Measurements from ENCODE around the gene CDK5. TPM values are rescaled to one million over a fixed set of nuclear protein-coding genes. Genes with fewer than 3 reads are reported as not detected.

Gene CDK5
- total and polyA plus RNA-seq, 2 donors (not counting 1 experiment from before 2014, with no cell fraction given), result 8.2 to 8.4 TPM

- POLR2A ChIA-PET, result interaction anchor here (0.6 kb wide), 1 partner anchor 22 kb away, joined by 3 read pairs; no protein-coding TSS in a partner anchor
- Histone ChIP-seq H3K79me2 (ENCODE audit: control insufficient read depth, insufficient read depth, low read length) (peaks cover 14% of the 10 kb centered on the region), H2AFZ (ENCODE audit: insufficient read depth, low read depth, low read length, poor library complexity, severe bottlenecking) (no peak overlapping the region), H3K36me3 (replicated peaks in 1 of 2; ENCODE audit: control extremely low read depth in 1 of 2, control insufficient read depth in 1 of 2, extremely low read depth in 1 of 2, insufficient read depth in 2 of 2, low read length in 1 of 2) (peaks cover 0 to 17% of the 10 kb centered on the region in 2 experiments), H3K4me1 (ENCODE audit: control insufficient read depth in 2 of 2, insufficient read depth in 2 of 2, low read length in 2 of 2) (peaks cover 11 to 17% of the 10 kb centered on the region in 2 donors), H4K20me1 (ENCODE audit: control insufficient read depth, insufficient read depth, low read length, poor library complexity, severe bottlenecking) (no peaks in the 10 kb centered on the region), H3K4me3 (ENCODE audit: control extremely low read depth in 1 of 5, extremely low read depth in 1 of 5, insufficient read depth in 1 of 5, low read depth in 2 of 5, low read length in 4 of 5) (no peak overlapping the region), H3K4me2 (replicated peaks; ENCODE audit: low read depth, low read length, poor library complexity, severe bottlenecking) (no peak overlapping the region), H3K27ac (ENCODE audit: low read length in 2 of 2) (no peak overlapping the region), H3K9me3 (ENCODE audit: control extremely low read depth in 1 of 3, control insufficient read depth in 2 of 3, insufficient read depth in 1 of 3, low read length in 2 of 3) (no peaks in the 10 kb centered on the region), H3K27me3 (replicated peaks in 1 of 4; ENCODE audit: control extremely low read depth in 1 of 4, control insufficient read depth in 3 of 4, insufficient read depth in 4 of 4, low read length in 3 of 4) (peaks cover 0 to 9% (median 4%) of the 10 kb centered on the region in 4 experiments), H3K9ac (ENCODE audit: low read length) (no peak overlapping the region)
- no CpG with 5 or more reads among the region's 4 CpGs for WGBS (ENCODE audit: insufficient coverage)
- Mint-ChIP-seq H3K9me3 (ENCODE audit: insufficient read depth) (no peaks in the 10 kb centered on the region), H3K27me3 (no peaks in the 10 kb centered on the region), H3K4me1 (peaks cover 23% of the 10 kb centered on the region), H3K27ac (no peak overlapping the region), H3K4me3 (no peak overlapping the region)
- CTCF ChIA-PET, result no interaction called here
- no peak for DNase-seq
- ATAC-seq (ENCODE audit: low read depth), result no peak
- TF ChIP-seq CTCF (IDR thresholded peaks at IDR 0.05) (no peak), EZH2 (IDR thresholded peaks at IDR 0.05; ENCODE audit: borderline replicate concordance, insufficient read depth, low read depth, low read length, poor library complexity, severe bottlenecking) (no peak)
- intact Hi-C loops (cut with micrococcal nuclease), result no loop called here
Measured at GRCh38 chr7:151031011-151031410, 26.7 kb downstream of the CDK5 start.

- Histone ChIP-seq H3K36me3 (replicated peaks in 1 of 2; ENCODE audit: control extremely low read depth in 1 of 2, control insufficient read depth in 1 of 2, extremely low read depth in 1 of 2, insufficient read depth in 2 of 2, low read length in 1 of 2) (peaks cover 0 to under 1% of the 10 kb centered on the region in 2 experiments), H2AFZ (ENCODE audit: insufficient read depth, low read depth, low read length, poor library complexity, severe bottlenecking) (peak overlapping the region; percentile 75), H3K9me3 (ENCODE audit: control extremely low read depth in 1 of 3, control insufficient read depth in 2 of 3, insufficient read depth in 1 of 3, low read length in 2 of 3) (no peaks in the 10 kb centered on the region), H3K9ac (ENCODE audit: low read length) (peak overlapping the region; percentile 76), H3K27me3 (replicated peaks in 1 of 4; ENCODE audit: control extremely low read depth in 1 of 4, control insufficient read depth in 3 of 4, insufficient read depth in 4 of 4, low read length in 3 of 4) (peaks cover 0 to 15% (median 7%) of the 10 kb centered on the region in 4 experiments), H3K27ac (ENCODE audit: low read length in 2 of 2) (peak overlapping the region; percentile 95 to 96), H3K4me1 (ENCODE audit: control insufficient read depth in 2 of 2, insufficient read depth in 2 of 2, low read length in 2 of 2) (peaks cover 11 to 17% of the 10 kb centered on the region in 2 donors), H3K79me2 (ENCODE audit: control insufficient read depth, insufficient read depth, low read length) (peaks cover 14% of the 10 kb centered on the region), H3K4me2 (replicated peaks; ENCODE audit: low read depth, low read length, poor library complexity, severe bottlenecking) (peak overlapping the region; percentile 82), H4K20me1 (ENCODE audit: control insufficient read depth, insufficient read depth, low read length, poor library complexity, severe bottlenecking) (no peaks in the 10 kb centered on the region), H3K4me3 (ENCODE audit: control extremely low read depth in 1 of 5, extremely low read depth in 1 of 5, insufficient read depth in 1 of 5, low read depth in 2 of 5, low read length in 4 of 5) (peak overlapping the region; percentile 54 to 86 (median 78))
- ChIA-PET CTCF (interaction anchor here (0.9 to 2.8 kb wide), 6 partner anchors 8 to 82 kb away, joined by 3 to 25 read pairs (median 4); no protein-coding TSS in a partner anchor), POLR2A (interaction anchor here (1.4 to 1.5 kb wide), 3 partner anchors 11 to 52 kb away, joined by 8 to 12 read pairs (median 11); partner anchors contain the start of gene FASTK)
- intact Hi-C loops (cut with micrococcal nuclease), result loop anchor here (1.0 to 10.0 kb wide), 10 partner anchors 11 to 1257 kb away; partner anchors contain the start of genes ABCF2, CHPF2, REPIN1 and TMUB1
- peak overlapping the region; percentile 99 for H3K27ac Mint-ChIP-seq
- peak overlapping the region; percentile 97 for H3K4me3 Mint-ChIP-seq
- TF ChIP-seq CTCF (IDR thresholded peaks at IDR 0.05) (no peak), EZH2 (IDR thresholded peaks at IDR 0.05; ENCODE audit: borderline replicate concordance, insufficient read depth, low read depth, low read length, poor library complexity, severe bottlenecking) (no peak)
- DNase-seq (no peak), ATAC-seq (ENCODE audit: low read depth) (no peak)
- H3K4me1 Mint-ChIP-seq, result peaks cover 23% of the 10 kb centered on the region
- 77% methylated on average over 14 of the region's 17 CpGs for WGBS (ENCODE audit: insufficient coverage)
- no peaks in the 10 kb centered on the region for H3K9me3 Mint-ChIP-seq (ENCODE audit: insufficient read depth)
- H3K27me3 Mint-ChIP-seq, result peaks cover 7% of the 10 kb centered on the region
Measured at GRCh38 chr7:151028948-151029501, 28.7 kb downstream of the CDK5 start.
